Measurements from ENCODE around the gene DNAJC3.

DNAJC3 gene

DNA sequence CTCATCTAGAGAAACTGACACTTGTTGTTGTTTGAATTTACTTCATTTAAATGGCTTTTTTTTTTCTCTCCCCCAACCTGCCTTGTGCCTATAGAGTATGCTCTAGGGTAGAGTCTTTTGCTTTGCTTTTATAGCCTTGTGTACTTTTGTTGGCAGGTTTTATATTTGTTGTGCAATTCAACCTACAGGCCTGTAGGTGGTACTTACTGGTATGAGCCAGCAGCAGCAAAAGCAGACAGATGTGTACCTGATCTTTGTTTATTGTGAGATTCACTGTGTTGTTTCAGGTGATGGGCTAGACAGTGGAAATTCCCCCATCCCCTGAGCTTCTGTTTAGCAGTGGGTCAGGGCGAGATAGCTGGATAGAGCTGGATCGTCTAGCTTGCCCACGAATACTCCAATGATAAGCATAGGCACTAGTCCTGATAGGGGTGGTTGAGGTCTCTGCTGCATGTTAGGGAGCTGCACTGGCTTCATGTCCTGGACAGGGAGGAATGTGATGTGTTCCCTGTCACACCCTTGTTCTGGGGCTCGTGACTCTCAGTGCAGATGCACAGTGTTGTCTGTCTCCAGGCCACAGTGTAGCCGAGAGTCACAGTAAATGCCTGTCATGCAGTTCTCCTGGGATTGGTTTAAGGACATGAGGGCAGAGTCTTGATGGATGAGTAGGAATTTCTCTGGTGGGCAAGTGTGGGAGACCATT lies 21.3 kb downstream of the DNAJC3 start:
- TF ChIP-seq, protein P1, sequence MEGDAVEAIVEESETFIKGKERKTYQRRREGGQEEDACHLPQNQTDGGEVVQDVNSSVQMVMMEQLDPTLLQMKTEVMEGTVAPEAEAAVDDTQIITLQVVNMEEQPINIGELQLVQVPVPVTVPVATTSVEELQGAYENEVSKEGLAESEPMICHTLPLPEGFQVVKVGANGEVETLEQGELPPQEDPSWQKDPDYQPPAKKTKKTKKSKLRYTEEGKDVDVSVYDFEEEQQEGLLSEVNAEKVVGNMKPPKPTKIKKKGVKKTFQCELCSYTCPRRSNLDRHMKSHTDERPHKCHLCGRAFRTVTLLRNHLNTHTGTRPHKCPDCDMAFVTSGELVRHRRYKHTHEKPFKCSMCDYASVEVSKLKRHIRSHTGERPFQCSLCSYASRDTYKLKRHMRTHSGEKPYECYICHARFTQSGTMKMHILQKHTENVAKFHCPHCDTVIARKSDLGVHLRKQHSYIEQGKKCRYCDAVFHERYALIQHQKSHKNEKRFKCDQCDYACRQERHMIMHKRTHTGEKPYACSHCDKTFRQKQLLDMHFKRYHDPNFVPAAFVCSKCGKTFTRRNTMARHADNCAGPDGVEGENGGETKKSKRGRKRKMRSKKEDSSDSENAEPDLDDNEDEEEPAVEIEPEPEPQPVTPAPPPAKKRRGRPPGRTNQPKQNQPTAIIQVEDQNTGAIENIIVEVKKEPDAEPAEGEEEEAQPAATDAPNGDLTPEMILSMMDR (IDR thresholded peaks at IDR 0.05): peak; percentile 23
- H3K36me3 Mint-ChIP-seq (ENCODE audit: low read depth): peaks cover 10% of the 10 kb centered on the region
- no peak overlapping the region for H3K4me3 Mint-ChIP-seq
- H3K9me3 Mint-ChIP-seq: no peaks in the 10 kb centered on the region
- no peak for DNase-seq
- peak overlapping the region; percentile 4 for H3K27ac Mint-ChIP-seq
- H3K4me1 Mint-ChIP-seq: peaks cover 12% of the 10 kb centered on the region
- H3K27me3 Mint-ChIP-seq (ENCODE audit: low read depth, poor library complexity): no peaks in the 10 kb centered on the region

DNA sequence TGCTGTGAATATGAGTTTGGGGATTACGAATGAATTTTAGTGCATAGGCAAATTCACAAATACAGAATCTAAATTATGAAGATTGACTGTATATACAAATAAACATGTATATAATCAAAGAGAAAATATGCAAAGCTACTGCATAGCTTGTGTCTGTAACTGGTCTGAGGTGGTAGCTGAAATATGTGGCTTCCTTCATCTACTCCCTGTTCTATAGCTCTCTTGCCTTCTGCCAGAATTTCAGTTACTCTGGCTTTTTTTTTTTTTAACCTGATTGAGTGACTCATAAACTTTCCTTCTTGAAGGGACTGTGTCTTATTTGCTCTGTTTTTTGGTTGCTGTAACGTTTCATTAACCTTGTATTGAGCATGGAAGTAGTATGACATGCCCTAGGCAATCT lies 26.6 kb downstream of the DNAJC3 start:
- peak overlapping the region; percentile 23 for H3K27ac Mint-ChIP-seq
- no peak for DNase-seq
- TF ChIP-seq, protein P1 (IDR thresholded peaks at IDR 0.05): no peak

DNA sequence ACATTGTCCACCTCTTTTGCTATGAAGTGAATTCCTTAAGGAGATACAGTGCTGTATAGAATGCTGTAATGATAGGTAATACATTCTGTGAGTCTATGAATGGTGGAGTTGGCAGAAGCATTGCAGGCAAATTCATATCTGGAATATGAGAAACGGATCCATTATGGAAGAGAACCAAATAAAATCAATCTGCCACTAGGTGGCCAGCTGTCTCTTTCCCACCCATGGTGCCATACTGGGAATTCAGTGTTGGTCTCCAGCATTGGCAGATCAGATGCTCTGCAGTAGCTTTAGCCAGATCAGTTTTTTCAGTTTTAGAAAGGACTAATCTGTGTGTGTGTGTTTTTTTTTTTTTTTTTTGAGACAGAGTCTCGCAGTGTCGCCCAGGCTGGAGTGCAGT lies 27.6 kb downstream of the DNAJC3 start:
- H3K27me3 Mint-ChIP-seq (ENCODE audit: low read depth, poor library complexity): no peaks in the 10 kb centered on the region
- H3K4me3 Mint-ChIP-seq: no peak overlapping the region
- TF ChIP-seq, protein P1 (IDR thresholded peaks at IDR 0.05): peak; percentile 17
- DNase-seq: no peak
- no peaks in the 10 kb centered on the region for H3K4me1 Mint-ChIP-seq
- no peaks in the 10 kb centered on the region for H3K9me3 Mint-ChIP-seq
- H3K27ac Mint-ChIP-seq: no peak overlapping the region
- H3K36me3 Mint-ChIP-seq (ENCODE audit: low read depth): no peaks in the 10 kb centered on the region

More for the DNA sequence above, 26.6 kb downstream of the DNAJC3 start:
- Mint-ChIP-seq H3K27me3 (ENCODE audit: low read depth, poor library complexity) (no peaks in the 10 kb centered on the region), H3K4me3 (no peak overlapping the region), H3K4me1 (peaks cover 6% of the 10 kb centered on the region), H3K9me3 (no peaks in the 10 kb centered on the region), H3K36me3 (ENCODE audit: low read depth) (no peaks in the 10 kb centered on the region)

DNA sequence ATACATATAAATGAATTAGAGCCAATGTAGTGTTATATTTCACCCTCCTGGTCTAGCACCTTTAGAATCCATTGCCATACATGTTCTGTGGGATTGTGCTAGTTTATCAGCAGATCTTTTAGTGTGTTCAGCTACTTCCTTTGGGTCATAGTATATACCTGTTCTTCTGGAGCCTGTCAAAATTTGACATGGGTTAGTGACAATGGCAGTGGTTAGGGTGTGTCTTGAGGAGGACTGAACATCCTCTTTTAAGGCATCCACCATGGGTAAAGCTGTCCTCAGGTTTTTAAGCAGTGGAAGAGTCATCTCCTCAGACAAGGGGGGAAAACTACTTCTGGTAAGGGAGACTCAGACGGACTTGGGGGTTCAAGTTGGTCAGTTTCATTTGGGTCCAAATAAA lies 29.4 kb downstream of the DNAJC3 start:
- H3K9me3 Mint-ChIP-seq: peaks cover 1% of the 10 kb centered on the region
- H3K36me3 Mint-ChIP-seq (ENCODE audit: low read depth): peaks cover 17% of the 10 kb centered on the region
- H3K27ac Mint-ChIP-seq: no peak overlapping the region
- H3K4me1 Mint-ChIP-seq: no peaks in the 10 kb centered on the region
- TF ChIP-seq, protein P1 (IDR thresholded peaks at IDR 0.05): no peak
- no peaks in the 10 kb centered on the region for H3K27me3 Mint-ChIP-seq (ENCODE audit: low read depth, poor library complexity)
- no peak overlapping the region for H3K4me3 Mint-ChIP-seq
- DNase-seq: no peak

DNA sequence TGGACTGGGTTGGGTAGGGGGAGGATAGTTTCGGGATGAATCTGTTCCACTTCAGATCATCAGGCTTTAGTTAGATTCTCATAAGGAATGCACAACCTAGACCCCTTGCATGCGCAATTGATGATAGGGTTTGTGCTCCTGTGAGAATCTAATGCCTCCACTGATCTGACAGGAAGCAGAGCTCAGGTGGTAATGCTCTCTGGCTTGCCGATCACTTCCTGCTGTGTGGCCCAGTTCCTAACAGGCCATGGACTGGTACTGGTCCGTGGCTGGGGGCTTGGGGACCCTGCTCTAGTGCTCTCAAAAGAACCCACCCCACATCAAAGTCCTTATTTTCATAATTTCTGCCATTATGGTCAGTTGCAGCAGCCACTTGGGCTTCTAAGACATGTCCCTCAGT lies 30.1 kb downstream of the DNAJC3 start:
- no peak overlapping the region for H3K4me3 Mint-ChIP-seq
- no peak overlapping the region for H3K27ac Mint-ChIP-seq
- DNase-seq: no peak
- no peaks in the 10 kb centered on the region for H3K4me1 Mint-ChIP-seq
- peaks cover 23% of the 10 kb centered on the region for H3K36me3 Mint-ChIP-seq (ENCODE audit: low read depth)
- H3K9me3 Mint-ChIP-seq: peaks cover 3% of the 10 kb centered on the region
- TF ChIP-seq, protein P1 (IDR thresholded peaks at IDR 0.05): no peak
- H3K27me3 Mint-ChIP-seq (ENCODE audit: low read depth, poor library complexity): no peaks in the 10 kb centered on the region

All from nephron progenitor cell (in vitro differentiated cells).